ENCODE measurements around the gene FLT4. TPM values are rescaled to one million over a fixed set of nuclear protein-coding genes. Genes with fewer than 3 reads are reported as not detected.

Gene FLT4
- total and polyA plus RNA-seq, 2 of the 13 experiments (the other 11 are each of a cell fraction or from before 2014, with no cell fraction given) = not detected

- CTCF ChIA-PET (ENCODE audit: low intra/inter-chr PET ratio, low total read pairs) = no interaction called here
- no peak for DNase-seq (ENCODE audit: low spot score)
Measured at GRCh38 chr5:180586870-180587269, 62.5 kb downstream of the FLT4 start.

GRCh38 chr5:180586204-180586603 lies 63.2 kb downstream of the FLT4 start:
- Histone ChIP-seq H3K27me3 (ENCODE audit: control insufficient read depth in 1 of 2, insufficient read depth in 2 of 2, low read length in 2 of 2) (peaks cover 8 to 30% of the 10 kb centered on the region in 2 experiments), H3K9me3 (ENCODE audit: low read length) (no peaks in the 10 kb centered on the region), H3K4me2 (ENCODE audit: low read depth, low read length) (no peak overlapping the region), H3K36me3 (replicated peaks in 1 of 2; ENCODE audit: control insufficient read depth in 1 of 2, insufficient read depth in 2 of 2, low read length in 2 of 2) (no peaks in the 10 kb centered on the region), H3K9ac (ENCODE audit: insufficient read depth, low read depth, low read length) (no peak overlapping the region), H3K4me1 (ENCODE audit: insufficient read depth, low read length) (peaks cover 10% of the 10 kb centered on the region; the same call in 1 of the 2 replicates), H3K79me2 (ENCODE audit: insufficient read depth, low read length) (no peaks in the 10 kb centered on the region), H3K27ac (ENCODE audit: extremely low read length, insufficient read depth, low read length) (no peak overlapping the region), H2AFZ (ENCODE audit: low read length) (no peak overlapping the region), H4K20me1 (ENCODE audit: insufficient read depth, low read length) (no peaks in the 10 kb centered on the region), H3K4me3 (replicated peaks in 1 of 3; ENCODE audit: insufficient read depth in 1 of 3, low read depth in 2 of 3, low read length in 3 of 3) (no peak overlapping the region)
- FAIRE-seq (no peak), ATAC-seq (no peak), DNase-seq (ENCODE audit: low spot score) (no peak)
- in situ Hi-C loops (cut with HindIII; ENCODE audit: extremely low pct_ligation_motif_present, low pct_unique_long_range_greater_than_20kb) (no loop called here), intact Hi-C loops (cut with micrococcal nuclease; ENCODE audit: unreplicated experiment) (no loop called here)
- WGBS (ENCODE audit: low lambda C conversion rate) = 24% methylated on average over 3 of the region's 3 CpGs
- POLR2A ChIA-PET = no interaction called here
- BruUV-seq (replicated peaks) = no TSS peak
- CTCF ChIA-PET (ENCODE audit: low intra/inter-chr PET ratio, low total read pairs) = no interaction called here
- TF ChIP-seq ZNF572 (CRISPR knock-in tag; IDR thresholded peaks at IDR 0.05) (no peak), ZUFSP (CRISPR knock-in tag; IDR thresholded peaks at IDR 0.05; ENCODE audit: borderline replicate concordance) (no peak), ZNF83 (CRISPR knock-in tag; IDR thresholded peaks at IDR 0.05; ENCODE audit: borderline replicate concordance) (no peak), AKAP8 (CRISPR knock-in tag; IDR thresholded peaks at IDR 0.05) (no peak), PATZ1 (CRISPR knock-in tag; IDR thresholded peaks at IDR 0.05) (no peak), MBNL3 (CRISPR knock-in tag; conservative IDR thresholded peaks at IDR 0.05) (no peak), SRSF4 (IDR thresholded peaks at IDR 0.05; ENCODE audit: low read depth, low read length, poor library complexity, severe bottlenecking) (no peak), CHCHD3 (CRISPR knock-in tag; IDR thresholded peaks at IDR 0.05) (no peak), ATAD3A (CRISPR knock-in tag; IDR thresholded peaks at IDR 0.05) (no peak), HNRNPK (IDR thresholded peaks at IDR 0.05; ENCODE audit: low read depth, low read length, poor library complexity, severe bottlenecking) (no peak), CREB3 (CRISPR knock-in tag; IDR thresholded peaks at IDR 0.05) (no peak), ELF4 (CRISPR knock-in tag; IDR thresholded peaks at IDR 0.05; ENCODE audit: borderline replicate concordance) (no peak)

More at GRCh38 chr5:180586870-180587269, 62.5 kb downstream of the FLT4 start:
- intact Hi-C loops (cut with micrococcal nuclease; ENCODE audit: unreplicated experiment) = no loop called here
- ATAC-seq = no peak
- in situ Hi-C loops (cut with HindIII; ENCODE audit: extremely low pct_ligation_motif_present, low pct_unique_long_range_greater_than_20kb) = no loop called here
- POLR2A ChIA-PET = no interaction called here
- H3K4me1 ChIP-seq (ENCODE audit: insufficient read depth, low read length) = peaks cover 14% of the 10 kb centered on the region; the same call in 1 of the 2 replicates
- no peak overlapping the region for H3K4me2 ChIP-seq (ENCODE audit: low read depth, low read length)
- no TSS peak for BruUV-seq (replicated peaks)
- H3K27me3 ChIP-seq (ENCODE audit: control insufficient read depth in 1 of 2, insufficient read depth in 2 of 2, low read length in 2 of 2) = peaks cover 8 to 35% of the 10 kb centered on the region in 2 experiments
- no peak for FAIRE-seq
- H3K4me3 ChIP-seq (replicated peaks in 1 of 3; ENCODE audit: insufficient read depth in 1 of 3, low read depth in 2 of 3, low read length in 3 of 3) = no peak overlapping the region
- H3K9ac ChIP-seq (ENCODE audit: insufficient read depth, low read depth, low read length) = no peak overlapping the region
- TF ChIP-seq ZNF337 (CRISPR knock-in tag; IDR thresholded peaks at IDR 0.05; ENCODE audit: borderline replicate concordance, low read depth) (no peak), GATA4 (IDR thresholded peaks at IDR 0.05; ENCODE audit: borderline replicate concordance, low read depth) (no peak), CEBPB (IDR thresholded peaks at IDR 0.05; ENCODE audit: borderline replicate concordance, low read depth, low read length) (peak; percentile 83), CEBPG (CRISPR knock-in tag; IDR thresholded peaks at IDR 0.05) (0 out of 2 replicates have a peak, but pooled peaks have one; percentile 11)
- H3K9me3 ChIP-seq (ENCODE audit: low read length) = no peaks in the 10 kb centered on the region
- no peaks in the 10 kb centered on the region for H3K79me2 ChIP-seq (ENCODE audit: insufficient read depth, low read length)
- H4K20me1 ChIP-seq (ENCODE audit: insufficient read depth, low read length) = no peaks in the 10 kb centered on the region
- 48% methylated on average over 10 of the region's 10 CpGs for WGBS (ENCODE audit: low lambda C conversion rate)
- no peak overlapping the region for H2AFZ ChIP-seq (ENCODE audit: low read length)
- H3K36me3 ChIP-seq (replicated peaks in 1 of 2; ENCODE audit: control insufficient read depth in 1 of 2, insufficient read depth in 2 of 2, low read length in 2 of 2) = no peaks in the 10 kb centered on the region
- H3K27ac ChIP-seq (ENCODE audit: extremely low read length, insufficient read depth, low read length) = no peak overlapping the region
